Hepatocyte (in vitro differentiated cells): ENCODE results near the gene TAF15.

Experiments
- EZH2 ChIP-seq: fragments of 200-600 bp; sonication (generic); IDR thresholded peaks from 2 replicates; pipeline ENCODE4 v1.6.1; 2016; ENCODE audit warnings: antibody characterized with exemption, mild to moderate bottlenecking, borderline replicate concordance
- EZH2phosphoT487 ChIP-seq: fragments of 200-600 bp; sonication (generic); IDR thresholded peaks from one replicate; pipeline ENCODE4 v1.6.1; 2018; ENCODE audit warnings: antibody characterized with exemption, mild to moderate bottlenecking, low read depth, moderate library complexity; ENCODE audit not compliant: unreplicated experiment, severe bottlenecking
- TF ChIP-seq, protein P1 (sequence below): fragments of 200-600 bp; sonication (generic); IDR thresholded peaks from 2 replicates; pipeline ENCODE4 v1.5.1; 2016; ENCODE audit warnings: antibody characterized with exemption, mild to moderate bottlenecking; ENCODE audit not compliant: poor library complexity

GRCh38 chr17:35893751-35894150 lies 84.5 kb downstream of the TAF15 start:
- TF ChIP-seq, protein P1, sequence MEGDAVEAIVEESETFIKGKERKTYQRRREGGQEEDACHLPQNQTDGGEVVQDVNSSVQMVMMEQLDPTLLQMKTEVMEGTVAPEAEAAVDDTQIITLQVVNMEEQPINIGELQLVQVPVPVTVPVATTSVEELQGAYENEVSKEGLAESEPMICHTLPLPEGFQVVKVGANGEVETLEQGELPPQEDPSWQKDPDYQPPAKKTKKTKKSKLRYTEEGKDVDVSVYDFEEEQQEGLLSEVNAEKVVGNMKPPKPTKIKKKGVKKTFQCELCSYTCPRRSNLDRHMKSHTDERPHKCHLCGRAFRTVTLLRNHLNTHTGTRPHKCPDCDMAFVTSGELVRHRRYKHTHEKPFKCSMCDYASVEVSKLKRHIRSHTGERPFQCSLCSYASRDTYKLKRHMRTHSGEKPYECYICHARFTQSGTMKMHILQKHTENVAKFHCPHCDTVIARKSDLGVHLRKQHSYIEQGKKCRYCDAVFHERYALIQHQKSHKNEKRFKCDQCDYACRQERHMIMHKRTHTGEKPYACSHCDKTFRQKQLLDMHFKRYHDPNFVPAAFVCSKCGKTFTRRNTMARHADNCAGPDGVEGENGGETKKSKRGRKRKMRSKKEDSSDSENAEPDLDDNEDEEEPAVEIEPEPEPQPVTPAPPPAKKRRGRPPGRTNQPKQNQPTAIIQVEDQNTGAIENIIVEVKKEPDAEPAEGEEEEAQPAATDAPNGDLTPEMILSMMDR: no peak
- TF ChIP-seq EZH2: no peak
- no peak for TF ChIP-seq EZH2phosphoT487
